PFSK-1 (cell line): ENCODE measurements around the gene SCGB2B2.

Experiments
- FOXP2 ChIP-seq: optimal IDR thresholded peaks from 2 replicates; pipeline ENCODE3; 2011; ENCODE audit warnings: borderline replicate concordance, control low read depth, inconsistent platforms; ENCODE audit not compliant: insufficient read depth; ENCODE audit errors: extremely low read length, extremely low read depth
- POLR2AphosphoS5 ChIP-seq: IDR thresholded peaks from 2 replicates; pipeline ENCODE4 v1.6.1; 2012; ENCODE audit warnings: low read depth, mild to moderate bottlenecking, control low read depth, low read length, moderate library complexity
- REST ChIP-seq, 2 experiments: IDR thresholded peaks; 2 replicates each; pipeline versions ENCODE4 v1.6.1 to v1.8.0; 2011 to 2012; ENCODE audit warnings: low read depth in 2 of 2, low read length in 2 of 2, control low read depth in 1 of 2, inconsistent platforms in 1 of 2, mild to moderate bottlenecking in 1 of 2, moderate library complexity in 1 of 2; ENCODE audit not compliant: insufficient read depth in 1 of 2
- SIN3A ChIP-seq: IDR thresholded peaks from 2 replicates; pipeline ENCODE4 v1.6.1; 2012; ENCODE audit warnings: mild to moderate bottlenecking, low read length, moderate library complexity, borderline replicate concordance; ENCODE audit not compliant: insufficient read depth
- TAF1 ChIP-seq: IDR thresholded peaks from 2 replicates; pipeline ENCODE4 v1.6.1; 2012; ENCODE audit warnings: low read length, control low read depth, borderline replicate concordance; ENCODE audit not compliant: insufficient read depth

- TF ChIP-seq SIN3A, result no peak
- no peak for TF ChIP-seq POLR2AphosphoS5
- TF ChIP-seq REST (IDR thresholded peaks at IDR 0.05; ENCODE audit: insufficient read depth in 1 of 2, low read depth in 2 of 2, low read length in 2 of 2), result no peak
- no peak for TF ChIP-seq TAF1
- no peak for TF ChIP-seq FOXP2
Measured at GRCh38 chr19:34692549-34692948, 15.6 kb upstream of the SCGB2B2 start.
